ENCODE data around the gene NANOS3.
"Not testable (repeated sequence)": the region's sequence is repeated elsewhere in the genome, so short reads cannot be mapped to it uniquely, and the experiment has no call there.

Gene NANOS3

GRCh38 chr19:13920940-13921747, 44.2 kb downstream of the NANOS3 start:
- DNase-seq, result no peak

GRCh38 chr19:13922118-13922517, 45.2 kb downstream of the NANOS3 start:
- DNase-seq, result not testable (repeated sequence)

GRCh38 chr19:13923194-13923987, 46.5 kb downstream of the NANOS3 start:
- no peak for DNase-seq

- no peak for DNase-seq
Measured at GRCh38 chr19:13926010-13926409, 49.1 kb downstream of the NANOS3 start.

- no peak for DNase-seq
Measured at GRCh38 chr19:13926715-13927114, 49.8 kb downstream of the NANOS3 start.

GRCh38 chr19:13929340-13929739, 52.4 kb downstream of the NANOS3 start:
- DNase-seq, result no peak

- DNase-seq, result no peak
Measured at GRCh38 chr19:13929956-13930355, 53.0 kb downstream of the NANOS3 start.
